ENCODE data around the gene CEBPB.

The CEBPB gene

GRCh38 chr20:50196896-50197295, 6.3 kb downstream of the CEBPB start:
- TF ChIP-seq ZBTB7A (IDR thresholded peaks at IDR 0.05; ENCODE audit: low read depth) (no peak), YY1 (IDR thresholded peaks at IDR 0.05; ENCODE audit: low read depth) (no peak), EP300 (IDR thresholded peaks at IDR 0.05; ENCODE audit: borderline replicate concordance) (no peak), MAX (IDR thresholded peaks at IDR 0.05) (no peak), FOXM1 (IDR thresholded peaks at IDR 0.05; ENCODE audit: borderline replicate concordance, low read depth) (no peak), CREB1 (IDR thresholded peaks at IDR 0.05; ENCODE audit: low read depth) (no peak), NFIC (IDR thresholded peaks at IDR 0.05) (no peak), USF1 (IDR thresholded peaks at IDR 0.05) (no peak), CEBPB (IDR thresholded peaks at IDR 0.05) (no peak), RAD21 (IDR thresholded peaks at IDR 0.05; ENCODE audit: low read depth) (no peak), TCF12 (IDR thresholded peaks at IDR 0.05; ENCODE audit: low read depth) (no peak), TAF1 (IDR thresholded peaks at IDR 0.05; ENCODE audit: low read depth) (no peak), TEAD4 (IDR thresholded peaks at IDR 0.05) (no peak), REST (IDR thresholded peaks at IDR 0.05; ENCODE audit: low read depth) (no peak), EGR1 (IDR thresholded peaks at IDR 0.05) (no peak)

GRCh38 chr20:50197463-50198179, 7.0 kb downstream of the CEBPB start:
- TF ChIP-seq YY1 (IDR thresholded peaks at IDR 0.05; ENCODE audit: low read depth) (no peak), NFIC (IDR thresholded peaks at IDR 0.05) (no peak), TEAD4 (IDR thresholded peaks at IDR 0.05) (no peak), TCF12 (IDR thresholded peaks at IDR 0.05; ENCODE audit: low read depth) (no peak), TAF1 (IDR thresholded peaks at IDR 0.05; ENCODE audit: low read depth) (no peak), CREB1 (IDR thresholded peaks at IDR 0.05; ENCODE audit: low read depth) (no peak), USF1 (IDR thresholded peaks at IDR 0.05) (no peak), MAX (IDR thresholded peaks at IDR 0.05) (no peak), EGR1 (IDR thresholded peaks at IDR 0.05) (no peak), CEBPB (IDR thresholded peaks at IDR 0.05) (no peak), RAD21 (IDR thresholded peaks at IDR 0.05; ENCODE audit: low read depth) (no peak), ZBTB7A (IDR thresholded peaks at IDR 0.05; ENCODE audit: low read depth) (no peak), EP300 (IDR thresholded peaks at IDR 0.05; ENCODE audit: borderline replicate concordance) (no peak), FOXM1 (IDR thresholded peaks at IDR 0.05; ENCODE audit: borderline replicate concordance, low read depth) (no peak), REST (IDR thresholded peaks at IDR 0.05; ENCODE audit: low read depth) (no peak)

GRCh38 chr20:50198180-50198666, 7.6 kb downstream of the CEBPB start:
- TF ChIP-seq EP300 (IDR thresholded peaks at IDR 0.05; ENCODE audit: borderline replicate concordance) (no peak), YY1 (IDR thresholded peaks at IDR 0.05; ENCODE audit: low read depth) (no peak), ZBTB7A (IDR thresholded peaks at IDR 0.05; ENCODE audit: low read depth) (no peak), CREB1 (IDR thresholded peaks at IDR 0.05; ENCODE audit: low read depth) (no peak), TCF12 (IDR thresholded peaks at IDR 0.05; ENCODE audit: low read depth) (no peak), NFIC (IDR thresholded peaks at IDR 0.05) (no peak), TEAD4 (IDR thresholded peaks at IDR 0.05) (no peak), TAF1 (IDR thresholded peaks at IDR 0.05; ENCODE audit: low read depth) (no peak), EGR1 (IDR thresholded peaks at IDR 0.05) (no peak), REST (IDR thresholded peaks at IDR 0.05; ENCODE audit: low read depth) (no peak), FOXM1 (IDR thresholded peaks at IDR 0.05; ENCODE audit: borderline replicate concordance, low read depth) (no peak)

GRCh38 chr20:50198716-50199115, 8.1 kb downstream of the CEBPB start:
- no peak for TF ChIP-seq EGR1 (IDR thresholded peaks at IDR 0.05)
- TF ChIP-seq YY1 (IDR thresholded peaks at IDR 0.05; ENCODE audit: low read depth) = no peak
- TF ChIP-seq EP300 (IDR thresholded peaks at IDR 0.05; ENCODE audit: borderline replicate concordance) = no peak
- TF ChIP-seq MAX (IDR thresholded peaks at IDR 0.05) = no peak
- no peak for TF ChIP-seq CREB1 (IDR thresholded peaks at IDR 0.05; ENCODE audit: low read depth)
- TF ChIP-seq REST (IDR thresholded peaks at IDR 0.05; ENCODE audit: low read depth) = no peak

Data from Ishikawa (cell line).